MCF 10A (cell line): ENCODE results near the gene ZNF428. TPM values are rescaled to one million over a fixed set of nuclear protein-coding genes. Genes with fewer than 3 reads are reported as not detected.

ENCODE experiments used
- BruUV-seq: library from RNA; stranded (reverse); fragments of 400-500 nt; replicated peaks from 2 replicates; lab custom pipeline; 2021; lab: Mats Ljungman, UMichigan
- CTCF ChIA-PET: fragments of 300-600 bp; sonication (Branson Sonifier 250); formaldehyde crosslinking; extraction: SDS; loops from one replicate; lab custom pipeline; 2021; ENCODE audit warnings: antibody characterized with exemption, inconsistent platforms; lab: Yijun Ruan, JAX
- POLR2A ChIA-PET: fragments of 300-600, 350-650 bp; sonication (Branson Sonifier 250); formaldehyde crosslinking; extraction: SDS; loops from one replicate; lab custom pipeline; 2020; ENCODE audit warnings: antibody characterized with exemption, inconsistent platforms; lab: Yijun Ruan, JAX
- DNase-seq: peaks from one replicate; pipeline ENCODE4 v3.0.0-alpha.2; 2018; ENCODE audit not compliant: unreplicated experiment
- H3K27ac Mint-ChIP-seq: one replicate; pipeline ENCODE4 v1.8.0; 2022; ENCODE audit warnings: mild to moderate bottlenecking, low read depth, mixed read lengths; ENCODE audit not compliant: unreplicated experiment
- H3K27me3 Mint-ChIP-seq: one replicate; pipeline ENCODE4 v1.8.0; 2022; ENCODE audit warnings: mixed read lengths; ENCODE audit not compliant: insufficient read depth, unreplicated experiment
- H3K36me3 Mint-ChIP-seq: one replicate; pipeline ENCODE4 v1.8.0; 2022; ENCODE audit warnings: mild to moderate bottlenecking, moderate library complexity, mixed read lengths; ENCODE audit not compliant: insufficient read depth, unreplicated experiment
- H3K4me1 Mint-ChIP-seq: one replicate; pipeline ENCODE4 v1.8.0; 2022; ENCODE audit warnings: mixed read lengths; ENCODE audit not compliant: insufficient read depth, unreplicated experiment
- H3K4me3 Mint-ChIP-seq: one replicate; pipeline ENCODE4 v1.8.0; 2022; ENCODE audit warnings: mild to moderate bottlenecking, moderate library complexity, mixed read lengths; ENCODE audit not compliant: unreplicated experiment
- H3K9me3 Mint-ChIP-seq: one replicate; pipeline ENCODE4 v1.8.0; 2022; ENCODE audit warnings: mixed read lengths; ENCODE audit not compliant: unreplicated experiment
- CTCF ChIP-seq: fragments of 200-600 bp; IDR thresholded peaks from one replicate; pipeline ENCODE4 v1.8.0; 2022; ENCODE audit warnings: antibody characterized with exemption, mild to moderate bottlenecking; ENCODE audit not compliant: unreplicated experiment
- intact Hi-C: fragments of 100-400 bp; cut with micrococcal nuclease; formaldehyde crosslinking; loops from 2 replicates; pipeline ENCODE4 v1.14.1; 2022
- total RNA-seq: library from RNA; stranded (reverse); gene quantifications from 2 replicates; pipeline ENCODE4 v1.2.3, GENCODE V29; 2022

ZNF428 gene
- total RNA-seq, 1 experiment from 2014 or later: 23.3 TPM

DNA sequence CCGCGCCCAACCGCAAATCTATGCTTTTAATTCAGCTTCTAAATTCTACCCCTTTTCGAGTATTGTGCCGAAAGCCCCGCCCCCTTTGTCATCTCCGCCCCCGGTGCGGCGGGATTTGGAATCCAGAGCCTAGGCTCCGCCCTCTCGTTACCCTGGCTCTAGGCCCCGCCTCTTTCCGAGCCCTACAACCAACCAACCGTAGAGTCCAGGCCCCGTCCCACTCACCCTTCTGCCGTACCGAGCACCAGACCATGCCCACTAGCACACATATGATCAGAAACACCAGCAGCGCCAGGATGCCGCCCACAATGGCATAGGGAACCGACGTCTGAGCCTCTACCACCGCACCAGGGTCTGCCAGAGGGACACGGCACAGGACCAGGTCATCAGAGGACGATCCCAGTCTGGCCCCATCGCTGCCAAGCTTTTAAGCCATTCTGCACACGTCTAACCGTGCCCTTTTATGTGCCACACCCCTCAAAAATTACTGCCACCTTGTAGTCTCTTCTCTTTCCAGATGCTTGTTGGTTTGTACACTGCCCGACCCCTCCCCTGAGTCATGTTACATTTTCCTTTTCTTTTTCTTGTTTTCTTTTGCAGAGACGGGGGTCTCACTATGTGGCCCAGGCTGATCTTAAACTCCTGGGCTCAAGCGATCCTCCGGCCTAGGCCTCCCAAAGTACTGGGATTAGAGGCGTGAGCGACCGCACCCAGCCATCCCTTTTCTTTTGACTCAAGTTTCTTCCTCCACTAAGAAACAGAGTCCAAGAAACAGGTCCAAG, 4.7 kb upstream of the ZNF428 start:
- peaks cover 11% of the 10 kb centered on the region for H3K4me1 Mint-ChIP-seq
- BruUV-seq: no TSS peak
- DNase-seq: no peak
- H3K4me3 Mint-ChIP-seq: no peak overlapping the region
- peaks cover 11% of the 10 kb centered on the region for H3K36me3 Mint-ChIP-seq
- no peaks in the 10 kb centered on the region for H3K9me3 Mint-ChIP-seq
- intact Hi-C loops: no loop called here
- H3K27me3 Mint-ChIP-seq: no peaks in the 10 kb centered on the region
- POLR2A ChIA-PET: interaction anchor here (0.7 kb wide), 1 partner anchor 71 kb away, joined by 3 read pairs; no protein-coding TSS in a partner anchor
- TF ChIP-seq CTCF: no peak
- CTCF ChIA-PET: no interaction called here
- H3K27ac Mint-ChIP-seq: no peak overlapping the region

- intact Hi-C loops: no loop called here
These were observed 3.5 kb upstream of the ZNF428 start for GRCh38 chr19:43622956-43623355.

GRCh38 chr19:43622070-43622469, 2.6 kb upstream of the ZNF428 start:
- CTCF ChIA-PET: interaction anchor here (0.6 to 1.0 kb wide), 2 partner anchors 31 to 974 kb away, joined by 3 to 4 read pairs; no protein-coding TSS in a partner anchor
- no peak overlapping the region for H3K4me3 Mint-ChIP-seq
- no peak for DNase-seq
- H3K36me3 Mint-ChIP-seq: peaks cover 12% of the 10 kb centered on the region
- no peaks in the 10 kb centered on the region for H3K27me3 Mint-ChIP-seq
- no peaks in the 10 kb centered on the region for H3K9me3 Mint-ChIP-seq
- intact Hi-C loops: no loop called here
- H3K27ac Mint-ChIP-seq: no peak overlapping the region
- POLR2A ChIA-PET: interaction anchor here (1.2 to 1.3 kb wide), 2 partner anchors 25 to 27 kb away, joined by 3 to 4 read pairs; partner anchors contain the start of gene ZNF576
- BruUV-seq: no TSS peak
- TF ChIP-seq CTCF: no peak
- H3K4me1 Mint-ChIP-seq: peaks cover 11% of the 10 kb centered on the region

More at GRCh38 chr19:43622956-43623355, 3.5 kb upstream of the ZNF428 start:
- Mint-ChIP-seq H3K4me3 (no peak overlapping the region), H3K27me3 (no peaks in the 10 kb centered on the region), H3K9me3 (no peaks in the 10 kb centered on the region), H3K27ac (no peak overlapping the region), H3K36me3 (peaks cover 12% of the 10 kb centered on the region), H3K4me1 (peaks cover 11% of the 10 kb centered on the region)
- no TSS peak for BruUV-seq
- CTCF ChIA-PET: interaction anchor here (0.5 kb wide), 1 partner anchor 48 kb away, joined by 3 read pairs; no protein-coding TSS in a partner anchor
- TF ChIP-seq CTCF: no peak
- DNase-seq: no peak
- POLR2A ChIA-PET: interaction anchor here (0.8 to 1.0 kb wide), 2 partner anchors 28 to 106 kb away, joined by 3 to 5 read pairs; no protein-coding TSS in a partner anchor
